ENCODE results near the gene WFDC5.

The WFDC5 gene

DNA sequence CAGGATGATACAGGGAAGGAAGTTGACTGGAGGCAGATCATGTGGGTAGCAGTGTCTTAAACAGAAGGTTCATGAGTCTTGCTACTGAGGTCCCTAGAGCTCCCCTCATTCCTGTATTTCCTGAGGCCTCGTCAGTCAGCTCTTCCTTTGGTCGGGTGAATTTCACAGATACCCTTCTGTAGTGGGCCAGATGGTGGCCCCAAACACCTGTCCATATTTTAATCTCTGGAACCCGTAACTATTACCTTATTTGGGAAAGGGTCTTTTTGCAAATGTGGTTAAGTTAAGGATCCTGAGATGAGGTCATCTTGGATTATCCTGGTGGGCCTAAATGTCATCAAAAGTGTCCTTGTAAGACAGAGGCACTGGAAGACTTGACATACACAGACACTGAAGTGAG lies 23.6 kb downstream of the WFDC5 start (continued):
- TF ChIP-seq HOXD13 (CRISPR knock-in tag; IDR thresholded peaks at IDR 0.05; ENCODE audit: borderline replicate concordance): no peak

DNA sequence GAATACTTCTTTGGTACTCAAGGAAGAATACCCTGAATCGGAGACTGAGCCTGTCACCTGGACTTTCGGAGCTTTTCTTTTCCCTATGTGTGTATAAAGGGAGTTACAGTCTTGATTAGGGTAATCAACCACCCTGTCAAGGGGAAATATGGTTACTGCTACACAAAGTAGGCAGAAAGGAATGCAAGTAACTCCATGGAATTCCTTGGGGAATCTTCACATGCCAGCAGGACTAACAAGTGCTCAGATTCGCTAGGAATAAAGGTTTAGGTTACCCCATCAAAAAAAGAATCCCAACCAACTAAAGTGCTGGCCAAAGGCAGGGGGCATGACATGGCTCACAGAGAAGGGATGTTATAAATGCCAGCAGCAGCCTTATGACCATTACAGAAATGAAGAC lies 24.5 kb downstream of the WFDC5 start:
- peaks cover 0 to 6% of the 10 kb centered on the region in 2 experiments; a peak in 1 of 3 replicates for H3K36me3 ChIP-seq (ENCODE audit: control insufficient read depth in 2 of 2, insufficient read depth in 1 of 2, low read length in 2 of 2)
- H3K27ac ChIP-seq (ENCODE audit: extremely low read depth, low read depth, low read length): no peak overlapping the region
- CTCF ChIA-PET: no interaction called here
- POLR2A ChIA-PET: no interaction called here
- no peak for TF ChIP-seq ZNF544 (tag by site-specific recombination; IDR thresholded peaks at IDR 0.05)
- TF ChIP-seq REPIN1 (tag by site-specific recombination; IDR thresholded peaks at IDR 0.05; ENCODE audit: low read depth): no peak
- TF ChIP-seq, protein P1, sequence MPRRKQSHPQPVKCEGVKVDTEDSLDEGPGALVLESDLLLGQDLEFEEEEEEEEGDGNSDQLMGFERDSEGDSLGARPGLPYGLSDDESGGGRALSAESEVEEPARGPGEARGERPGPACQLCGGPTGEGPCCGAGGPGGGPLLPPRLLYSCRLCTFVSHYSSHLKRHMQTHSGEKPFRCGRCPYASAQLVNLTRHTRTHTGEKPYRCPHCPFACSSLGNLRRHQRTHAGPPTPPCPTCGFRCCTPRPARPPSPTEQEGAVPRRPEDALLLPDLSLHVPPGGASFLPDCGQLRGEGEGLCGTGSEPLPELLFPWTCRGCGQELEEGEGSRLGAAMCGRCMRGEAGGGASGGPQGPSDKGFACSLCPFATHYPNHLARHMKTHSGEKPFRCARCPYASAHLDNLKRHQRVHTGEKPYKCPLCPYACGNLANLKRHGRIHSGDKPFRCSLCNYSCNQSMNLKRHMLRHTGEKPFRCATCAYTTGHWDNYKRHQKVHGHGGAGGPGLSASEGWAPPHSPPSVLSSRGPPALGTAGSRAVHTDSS (tag by site-specific recombination; IDR thresholded peaks at IDR 0.05): no peak
- no peak overlapping the region for H3K4me3 ChIP-seq (ENCODE audit: low read depth, low read length)
- no peaks in the 10 kb centered on the region for H3K9me3 ChIP-seq (ENCODE audit: control insufficient read depth, insufficient read depth, low read depth, low read length)
- H3K4me1 ChIP-seq (ENCODE audit: control insufficient read depth, insufficient read depth, low read length): no peaks in the 10 kb centered on the region

DNA sequence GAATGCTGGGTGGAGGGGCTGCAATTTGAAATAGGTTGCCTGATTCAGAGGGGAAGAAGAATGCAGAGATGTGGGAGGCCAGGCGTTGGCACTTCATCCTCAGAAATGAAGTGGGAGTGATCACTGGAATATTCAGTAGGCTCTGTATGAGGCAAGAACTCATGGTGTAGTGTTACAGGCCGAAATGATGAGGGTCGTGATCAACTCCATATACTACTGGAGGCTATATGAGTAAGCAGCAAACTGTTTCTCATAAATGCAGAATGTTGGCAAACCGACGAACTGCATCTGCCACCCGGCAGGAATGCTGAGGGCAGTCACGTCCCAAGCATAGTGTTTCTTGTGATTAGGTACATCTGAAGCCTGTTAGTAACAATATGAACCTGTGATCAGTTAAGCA lies 26.7 kb downstream of the WFDC5 start:
- Histone ChIP-seq H3K27ac (ENCODE audit: extremely low read depth, low read depth, low read length) (no peak overlapping the region), H3K4me3 (ENCODE audit: low read depth, low read length) (no peak overlapping the region), H3K9me3 (ENCODE audit: control insufficient read depth, insufficient read depth, low read depth, low read length) (no peaks in the 10 kb centered on the region), H3K4me1 (ENCODE audit: control insufficient read depth, insufficient read depth, low read length) (no peaks in the 10 kb centered on the region), H3K36me3 (ENCODE audit: control insufficient read depth in 2 of 2, insufficient read depth in 1 of 2, low read length in 2 of 2) (peaks cover 0 to 6% of the 10 kb centered on the region in 2 experiments; a peak in 1 of 3 replicates)
- TF ChIP-seq ZFHX2 (tag by site-specific recombination; conservative IDR thresholded peaks at IDR 0.05) (peak; percentile 76), ZNF175 (tag by site-specific recombination; IDR thresholded peaks at IDR 0.05) (no peak)
- TF ChIP-seq, protein P2, sequence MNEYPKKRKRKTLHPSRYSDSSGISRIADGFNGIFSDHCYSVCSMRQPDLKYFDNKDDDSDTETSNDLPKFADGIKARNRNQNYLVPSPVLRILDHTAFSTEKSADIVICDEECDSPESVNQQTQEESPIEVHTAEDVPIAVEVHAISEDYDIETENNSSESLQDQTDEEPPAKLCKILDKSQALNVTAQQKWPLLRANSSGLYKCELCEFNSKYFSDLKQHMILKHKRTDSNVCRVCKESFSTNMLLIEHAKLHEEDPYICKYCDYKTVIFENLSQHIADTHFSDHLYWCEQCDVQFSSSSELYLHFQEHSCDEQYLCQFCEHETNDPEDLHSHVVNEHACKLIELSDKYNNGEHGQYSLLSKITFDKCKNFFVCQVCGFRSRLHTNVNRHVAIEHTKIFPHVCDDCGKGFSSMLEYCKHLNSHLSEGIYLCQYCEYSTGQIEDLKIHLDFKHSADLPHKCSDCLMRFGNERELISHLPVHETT (tag by site-specific recombination; IDR thresholded peaks at IDR 0.05): no peak
- TF ChIP-seq, protein P3, sequence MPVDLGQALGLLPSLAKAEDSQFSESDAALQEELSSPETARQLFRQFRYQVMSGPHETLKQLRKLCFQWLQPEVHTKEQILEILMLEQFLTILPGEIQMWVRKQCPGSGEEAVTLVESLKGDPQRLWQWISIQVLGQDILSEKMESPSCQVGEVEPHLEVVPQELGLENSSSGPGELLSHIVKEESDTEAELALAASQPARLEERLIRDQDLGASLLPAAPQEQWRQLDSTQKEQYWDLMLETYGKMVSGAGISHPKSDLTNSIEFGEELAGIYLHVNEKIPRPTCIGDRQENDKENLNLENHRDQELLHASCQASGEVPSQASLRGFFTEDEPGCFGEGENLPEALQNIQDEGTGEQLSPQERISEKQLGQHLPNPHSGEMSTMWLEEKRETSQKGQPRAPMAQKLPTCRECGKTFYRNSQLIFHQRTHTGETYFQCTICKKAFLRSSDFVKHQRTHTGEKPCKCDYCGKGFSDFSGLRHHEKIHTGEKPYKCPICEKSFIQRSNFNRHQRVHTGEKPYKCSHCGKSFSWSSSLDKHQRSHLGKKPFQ (tag by site-specific recombination; IDR thresholded peaks at IDR 0.05): no peak
- TF ChIP-seq, protein P4, sequence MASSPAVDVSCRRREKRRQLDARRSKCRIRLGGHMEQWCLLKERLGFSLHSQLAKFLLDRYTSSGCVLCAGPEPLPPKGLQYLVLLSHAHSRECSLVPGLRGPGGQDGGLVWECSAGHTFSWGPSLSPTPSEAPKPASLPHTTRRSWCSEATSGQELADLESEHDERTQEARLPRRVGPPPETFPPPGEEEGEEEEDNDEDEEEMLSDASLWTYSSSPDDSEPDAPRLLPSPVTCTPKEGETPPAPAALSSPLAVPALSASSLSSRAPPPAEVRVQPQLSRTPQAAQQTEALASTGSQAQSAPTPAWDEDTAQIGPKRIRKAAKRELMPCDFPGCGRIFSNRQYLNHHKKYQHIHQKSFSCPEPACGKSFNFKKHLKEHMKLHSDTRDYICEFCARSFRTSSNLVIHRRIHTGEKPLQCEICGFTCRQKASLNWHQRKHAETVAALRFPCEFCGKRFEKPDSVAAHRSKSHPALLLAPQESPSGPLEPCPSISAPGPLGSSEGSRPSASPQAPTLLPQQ (tag by site-specific recombination; IDR thresholded peaks at IDR 0.05): no peak
- CTCF ChIA-PET: no interaction called here
- POLR2A ChIA-PET: no interaction called here

DNA sequence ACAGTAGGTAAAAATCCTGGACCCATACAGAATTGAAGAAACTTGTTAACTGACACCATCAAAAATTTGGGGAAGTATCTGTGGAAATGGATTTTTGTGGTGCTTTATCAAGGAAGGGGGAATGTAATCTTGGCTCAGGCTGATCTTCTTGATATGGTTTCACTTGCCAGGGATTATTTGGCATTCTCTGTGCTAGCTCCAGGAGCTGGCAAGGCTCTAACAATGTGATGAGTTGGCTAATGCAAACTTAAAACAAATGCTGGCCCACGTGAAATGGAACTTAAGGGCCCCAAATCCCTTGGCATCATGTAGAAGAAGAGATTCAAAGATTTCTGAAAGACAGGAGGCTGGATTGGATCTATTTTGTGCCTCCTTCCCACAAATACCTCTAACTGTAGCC lies 27.2 kb downstream of the WFDC5 start:
- CTCF ChIA-PET: no interaction called here
- Histone ChIP-seq H3K4me1 (ENCODE audit: control insufficient read depth, insufficient read depth, low read length) (no peaks in the 10 kb centered on the region), H3K27ac (ENCODE audit: extremely low read depth, low read depth, low read length) (no peak overlapping the region), H3K9me3 (ENCODE audit: control insufficient read depth, insufficient read depth, low read depth, low read length) (no peaks in the 10 kb centered on the region), H3K4me3 (ENCODE audit: low read depth, low read length) (no peak overlapping the region), H3K36me3 (ENCODE audit: control insufficient read depth in 2 of 2, insufficient read depth in 1 of 2, low read length in 2 of 2) (peaks cover 0 to 6% of the 10 kb centered on the region in 2 experiments; a peak in 1 of 3 replicates)
- POLR2A ChIA-PET: no interaction called here
- TF ChIP-seq GFI1B (tag by site-specific recombination; IDR thresholded peaks at IDR 0.05): no peak
- TF ChIP-seq, protein P5, sequence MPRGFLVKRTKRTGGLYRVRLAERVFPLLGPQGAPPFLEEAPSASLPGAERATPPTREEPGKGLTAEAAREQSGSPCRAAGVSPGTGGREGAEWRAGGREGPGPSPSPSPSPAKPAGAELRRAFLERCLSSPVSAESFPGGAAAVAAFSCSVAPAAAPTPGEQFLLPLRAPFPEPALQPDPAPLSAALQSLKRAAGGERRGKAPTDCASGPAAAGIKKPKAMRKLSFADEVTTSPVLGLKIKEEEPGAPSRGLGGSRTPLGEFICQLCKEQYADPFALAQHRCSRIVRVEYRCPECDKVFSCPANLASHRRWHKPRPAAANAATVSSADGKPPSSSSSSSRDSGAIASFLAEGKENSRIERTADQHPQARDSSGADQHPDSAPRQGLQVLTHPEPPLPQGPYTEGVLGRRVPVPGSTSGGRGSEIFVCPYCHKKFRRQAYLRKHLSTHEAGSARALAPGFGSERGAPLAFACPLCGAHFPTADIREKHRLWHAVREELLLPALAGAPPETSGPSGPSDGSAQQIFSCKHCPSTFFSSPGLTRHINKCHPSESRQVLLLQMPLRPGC (tag by site-specific recombination; IDR thresholded peaks at IDR 0.05): no peak
- TF ChIP-seq ZNF146 (tag by site-specific recombination; IDR thresholded peaks at IDR 0.05): no peak
- TF ChIP-seq, protein P6, sequence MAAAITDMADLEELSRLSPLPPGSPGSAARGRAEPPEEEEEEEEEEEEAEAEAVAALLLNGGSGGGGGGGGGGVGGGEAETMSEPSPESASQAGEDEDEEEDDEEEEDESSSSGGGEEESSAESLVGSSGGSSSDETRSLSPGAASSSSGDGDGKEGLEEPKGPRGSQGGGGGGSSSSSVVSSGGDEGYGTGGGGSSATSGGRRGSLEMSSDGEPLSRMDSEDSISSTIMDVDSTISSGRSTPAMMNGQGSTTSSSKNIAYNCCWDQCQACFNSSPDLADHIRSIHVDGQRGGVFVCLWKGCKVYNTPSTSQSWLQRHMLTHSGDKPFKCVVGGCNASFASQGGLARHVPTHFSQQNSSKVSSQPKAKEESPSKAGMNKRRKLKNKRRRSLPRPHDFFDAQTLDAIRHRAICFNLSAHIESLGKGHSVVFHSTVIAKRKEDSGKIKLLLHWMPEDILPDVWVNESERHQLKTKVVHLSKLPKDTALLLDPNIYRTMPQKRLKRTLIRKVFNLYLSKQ (tag by site-specific recombination; IDR thresholded peaks at IDR 0.05; ENCODE audit: borderline replicate concordance): no peak
- TF ChIP-seq ZNF423 (tag by site-specific recombination; IDR thresholded peaks at IDR 0.05): no peak
